ENCODE data around the gene CREB3.

Gene CREB3

DNA sequence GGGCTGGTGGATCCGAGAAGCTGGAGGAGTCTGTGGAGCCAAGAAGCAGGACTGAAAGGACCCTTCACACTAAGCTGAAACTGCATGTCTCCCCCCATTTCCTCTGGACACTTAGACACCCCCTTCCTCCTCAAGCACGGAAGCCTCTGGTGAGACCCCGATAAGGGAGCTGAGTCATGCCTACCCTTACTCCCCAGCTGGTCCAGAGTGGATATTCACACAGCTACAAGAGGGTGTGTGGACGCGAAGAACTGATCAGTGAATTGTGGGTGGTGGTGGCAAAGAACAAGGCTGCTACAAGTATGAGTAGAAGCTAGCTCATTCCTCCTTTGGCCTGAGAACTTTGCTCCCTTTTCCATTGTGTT lies 4.8 kb upstream of the CREB3 start:
- no peak for DNase-seq

DNA sequence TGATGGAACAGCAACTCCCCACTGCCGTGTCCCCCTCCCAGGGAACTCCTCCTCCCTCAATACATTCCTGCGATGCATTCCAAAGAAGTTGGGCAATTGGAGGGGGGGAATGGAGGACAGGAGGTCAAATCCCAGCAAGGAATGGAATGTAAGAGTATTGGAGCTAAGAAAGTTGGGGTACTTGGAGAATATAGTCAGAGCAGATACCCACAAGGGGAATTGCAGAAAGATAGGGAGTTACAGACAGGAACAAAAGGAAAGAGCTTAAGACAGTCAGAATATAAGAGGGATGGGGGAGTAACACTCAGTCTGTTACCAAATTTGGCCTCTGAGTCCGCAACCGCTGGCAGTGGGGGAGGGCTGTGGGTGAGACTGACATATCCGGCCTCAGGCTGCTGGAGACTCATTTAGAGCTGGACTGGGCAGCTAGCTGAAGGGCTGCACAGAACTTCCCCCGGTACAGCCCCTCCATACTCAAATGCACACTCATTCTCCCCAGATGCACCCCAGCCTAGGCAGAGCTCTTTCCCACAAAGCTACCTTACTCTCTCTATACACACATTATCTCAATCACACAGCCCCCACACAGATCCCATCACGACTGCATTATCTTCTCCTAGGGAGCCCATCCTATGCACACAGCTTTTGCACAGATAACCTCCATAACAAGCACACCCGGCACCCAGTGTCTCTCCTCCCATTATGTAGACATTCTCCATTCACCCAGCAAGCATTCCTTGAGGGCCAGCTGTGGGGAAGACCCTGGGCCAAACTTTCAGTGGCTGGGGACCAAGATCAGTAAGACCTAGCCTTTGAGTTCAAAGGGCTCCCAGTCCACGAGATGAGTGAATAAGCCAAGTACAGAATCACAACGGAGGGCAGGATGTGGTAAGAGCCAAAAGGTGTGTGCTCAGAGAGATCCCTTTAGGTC lies 4.2 kb upstream of the CREB3 start:
- DNase-seq: peak; percentile 42

DNA sequence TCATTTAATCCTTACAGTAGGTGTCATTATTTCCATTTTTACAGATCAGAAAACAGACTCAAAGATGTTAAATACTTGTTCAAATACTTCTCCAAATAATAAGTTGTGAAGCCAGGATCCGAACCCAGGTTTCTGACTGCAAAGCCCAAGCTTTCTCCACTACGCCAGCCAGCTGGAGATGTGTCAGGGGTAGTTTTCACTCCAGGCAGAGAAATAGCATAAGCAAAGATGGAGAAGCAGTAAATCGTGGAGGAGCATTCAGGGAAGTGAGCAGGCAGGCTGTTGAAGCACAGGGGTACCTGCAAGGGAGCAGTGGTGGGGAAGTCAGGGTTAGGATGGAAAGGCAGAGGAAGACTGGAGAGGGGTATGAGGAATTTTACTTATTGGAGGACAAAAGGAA lies 3.4 kb upstream of the CREB3 start:
- DNase-seq: no peak

DNA sequence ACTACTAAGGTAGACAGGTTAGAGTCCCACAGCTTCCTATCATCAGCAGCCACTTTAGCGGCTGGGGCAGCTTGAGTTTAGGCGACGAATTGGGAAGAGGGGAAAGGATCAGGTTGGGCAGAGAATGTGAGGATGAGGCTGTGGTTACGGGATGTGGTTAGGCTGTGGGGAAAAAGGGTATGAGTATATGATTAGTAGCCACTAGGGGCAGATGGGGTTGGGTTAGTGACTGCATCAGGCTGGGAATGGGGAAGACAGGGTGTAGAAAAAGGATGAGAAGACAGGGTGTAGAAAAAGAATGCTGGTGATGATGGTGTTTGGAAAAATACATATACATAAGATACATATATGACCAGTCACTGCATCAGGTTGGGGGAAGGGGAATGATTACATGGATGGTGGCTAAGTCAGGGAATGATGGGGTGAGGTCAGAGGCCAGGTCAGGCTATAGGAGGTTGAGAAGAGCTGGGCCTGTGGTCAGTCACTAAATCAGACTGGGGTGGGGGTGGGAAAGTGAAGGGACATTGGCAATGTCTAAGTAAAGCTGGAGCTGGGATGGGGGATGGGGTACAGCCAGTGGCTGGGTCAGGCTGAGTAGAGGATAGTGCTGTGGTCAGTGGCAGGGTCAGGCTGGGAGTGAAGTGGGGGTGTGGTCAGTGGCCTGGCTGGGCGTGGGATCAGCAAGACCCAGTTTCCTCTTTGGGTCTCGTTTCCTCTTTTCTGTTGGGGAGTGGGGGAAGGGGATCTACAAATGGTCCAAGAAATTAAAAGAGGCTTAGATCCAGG lies 2.6 kb upstream of the CREB3 start:
- peak; percentile 13 for DNase-seq

DNA sequence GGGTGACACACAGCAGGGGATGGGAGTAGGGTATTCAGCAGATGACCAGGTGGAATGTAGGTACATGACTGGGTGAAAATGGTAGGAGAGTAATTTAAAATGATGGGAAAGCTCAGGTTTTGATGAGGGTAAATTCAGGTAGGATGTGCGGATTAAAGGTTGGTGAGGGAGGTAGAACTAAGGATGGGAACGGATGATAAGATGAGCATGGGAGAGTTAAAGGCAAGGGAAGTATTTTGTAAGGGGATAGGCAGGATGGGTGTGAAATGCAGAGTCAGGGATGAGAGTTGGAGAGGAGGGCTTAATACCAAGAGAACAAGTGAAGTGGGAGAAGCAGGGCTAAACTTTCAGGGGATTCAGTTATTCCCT lies 2.0 kb upstream of the CREB3 start:
- no peak for DNase-seq

DNA sequence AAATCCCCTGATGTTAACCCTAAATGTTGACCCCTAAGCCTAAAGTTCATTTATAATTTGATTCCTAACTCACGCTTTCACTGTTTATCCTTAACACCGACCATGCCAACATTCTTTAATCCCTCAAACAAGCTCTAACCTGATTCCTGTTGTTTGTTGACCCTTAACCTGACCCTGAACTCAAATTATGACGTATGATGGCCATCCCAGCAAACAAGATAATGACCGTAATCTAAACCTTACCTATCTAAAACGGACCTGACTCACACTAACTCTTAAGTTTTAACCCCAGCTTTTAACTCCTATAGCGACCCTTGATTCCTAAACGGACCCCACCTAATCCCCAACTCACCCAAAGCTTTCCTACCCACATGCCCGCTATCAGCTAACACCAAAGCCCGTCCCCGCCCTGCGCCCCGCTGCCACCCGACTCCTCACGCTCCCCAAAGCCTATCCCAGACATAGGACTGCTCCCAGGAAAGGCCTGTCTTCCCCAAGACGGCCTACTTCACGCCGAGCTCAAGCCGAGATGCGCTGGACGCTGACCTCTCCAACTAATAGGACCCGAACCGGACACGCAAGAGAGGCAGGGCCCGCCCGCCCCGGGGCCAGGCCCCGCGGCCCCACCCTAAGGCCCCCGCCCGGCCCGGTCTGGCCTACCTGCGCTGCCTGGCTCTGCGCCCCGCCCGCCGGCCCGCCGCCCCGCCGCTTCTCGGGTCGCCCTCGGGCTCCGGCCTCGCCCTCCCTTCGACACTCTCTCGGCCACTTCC lies 866 bp upstream of the CREB3 start:
- DNase-seq: no peak

DNA sequence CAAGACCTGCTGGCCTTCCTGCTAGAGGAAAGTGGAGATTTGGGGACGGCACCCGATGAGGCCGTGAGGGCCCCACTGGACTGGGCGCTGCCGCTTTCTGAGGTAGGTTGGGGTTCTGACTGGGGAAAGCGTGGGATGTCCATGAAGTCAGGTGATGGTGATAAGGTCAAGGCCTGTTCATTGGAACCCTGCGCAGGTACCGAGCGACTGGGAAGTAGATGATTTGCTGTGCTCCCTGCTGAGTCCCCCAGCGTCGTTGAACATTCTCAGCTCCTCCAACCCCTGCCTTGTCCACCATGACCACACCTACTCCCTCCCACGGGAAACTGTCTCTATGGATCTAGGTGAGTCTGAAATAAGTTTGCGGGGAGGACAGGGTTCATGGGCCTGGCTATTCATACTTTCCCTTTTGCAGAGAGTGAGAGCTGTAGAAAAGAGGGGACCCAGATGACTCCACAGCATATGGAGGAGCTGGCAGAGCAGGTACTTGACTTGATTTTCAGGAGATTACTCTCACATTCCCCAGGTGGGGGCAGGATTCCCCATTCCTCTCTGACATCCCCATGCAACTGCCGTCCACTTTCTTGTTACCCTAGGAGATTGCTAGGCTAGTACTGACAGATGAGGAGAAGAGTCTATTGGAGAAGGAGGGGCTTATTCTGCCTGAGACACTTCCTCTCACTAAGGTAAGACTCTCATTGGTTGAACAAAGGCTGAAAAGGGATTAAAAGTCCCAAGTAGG lies 505 bp downstream of the CREB3 start:
- peak; percentile 39 for DNase-seq

DNA sequence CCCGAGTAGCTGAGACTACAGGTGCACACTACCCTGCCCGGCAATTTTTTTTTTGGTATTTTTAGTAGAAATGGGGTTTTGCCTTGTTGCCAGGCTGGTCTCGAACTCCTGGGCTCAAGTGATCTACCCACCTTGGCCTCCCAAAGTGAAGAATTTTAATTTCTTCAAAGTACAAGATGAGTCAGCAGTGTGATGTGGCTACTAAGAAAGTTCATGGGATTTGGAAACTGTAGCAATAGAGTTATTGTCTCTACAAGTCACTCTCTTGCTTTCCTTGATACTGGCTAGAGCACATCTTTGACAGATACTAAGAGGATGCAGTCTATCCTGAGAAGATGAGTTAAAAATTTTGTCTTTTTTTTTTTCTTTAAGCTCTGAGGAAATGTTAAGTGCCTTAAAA lies 1.6 kb downstream of the CREB3 start:
- DNase-seq: no peak

DNA sequence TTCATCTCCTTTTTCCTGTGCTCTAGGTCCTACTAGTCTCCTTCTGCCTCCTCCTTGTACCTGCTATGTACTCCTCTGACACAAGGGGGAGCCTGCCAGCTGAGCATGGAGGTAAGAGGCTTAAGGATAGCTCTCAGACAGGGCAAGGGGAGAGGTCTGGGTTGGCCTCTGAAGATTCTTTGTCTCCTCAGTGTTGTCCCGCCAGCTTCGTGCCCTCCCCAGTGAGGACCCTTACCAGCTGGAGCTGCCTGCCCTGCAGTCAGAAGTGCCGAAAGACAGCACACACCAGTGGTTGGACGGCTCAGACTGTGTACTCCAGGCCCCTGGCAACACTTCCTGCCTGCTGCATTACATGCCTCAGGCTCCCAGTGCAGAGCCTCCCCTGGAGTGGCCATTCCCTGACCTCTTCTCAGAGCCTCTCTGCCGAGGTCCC lies 3.8 kb downstream of the CREB3 start:
- DNase-seq: peak; percentile 64

DNA sequence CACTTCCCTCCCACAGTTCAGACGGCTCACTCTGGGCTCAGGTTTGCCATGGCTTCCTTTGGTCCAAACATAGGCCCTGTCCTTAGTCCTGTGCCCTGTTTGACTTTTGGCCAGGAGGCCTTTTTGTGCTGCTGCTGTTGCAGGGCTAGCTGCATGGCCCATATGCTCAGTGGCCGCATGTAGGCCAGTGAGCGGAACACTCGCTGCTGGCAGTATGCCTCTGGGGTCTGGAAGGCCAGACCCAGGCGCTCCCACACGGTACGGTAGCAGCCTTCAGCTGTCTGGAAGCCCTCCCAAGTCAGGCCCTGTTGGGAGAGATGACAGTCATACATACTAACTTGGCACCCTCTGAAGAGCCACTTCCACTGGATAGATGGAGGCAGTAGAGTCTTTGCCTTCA lies 4.7 kb downstream of the CREB3 start:
- DNase-seq: no peak

DNA sequence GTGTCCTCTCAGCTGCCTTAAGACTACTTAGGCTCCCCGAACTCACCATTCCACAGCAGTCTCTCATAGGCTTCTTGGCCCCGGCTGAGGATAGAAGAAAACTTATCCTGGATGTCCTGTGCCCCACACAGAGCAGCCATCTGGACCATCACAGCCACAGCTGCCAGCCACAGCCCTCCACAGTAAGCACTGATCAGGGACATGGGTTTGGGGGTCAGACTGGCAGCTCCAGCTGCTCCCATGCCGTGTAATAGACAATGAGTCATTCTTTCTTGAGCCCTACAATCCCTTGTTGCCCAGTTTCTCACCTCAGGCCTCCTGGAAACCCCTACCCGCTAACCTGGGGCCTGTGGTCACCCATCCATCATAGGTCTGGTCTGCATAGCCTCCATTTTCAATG lies 5.7 kb downstream of the CREB3 start:
- no peak for DNase-seq

DNA sequence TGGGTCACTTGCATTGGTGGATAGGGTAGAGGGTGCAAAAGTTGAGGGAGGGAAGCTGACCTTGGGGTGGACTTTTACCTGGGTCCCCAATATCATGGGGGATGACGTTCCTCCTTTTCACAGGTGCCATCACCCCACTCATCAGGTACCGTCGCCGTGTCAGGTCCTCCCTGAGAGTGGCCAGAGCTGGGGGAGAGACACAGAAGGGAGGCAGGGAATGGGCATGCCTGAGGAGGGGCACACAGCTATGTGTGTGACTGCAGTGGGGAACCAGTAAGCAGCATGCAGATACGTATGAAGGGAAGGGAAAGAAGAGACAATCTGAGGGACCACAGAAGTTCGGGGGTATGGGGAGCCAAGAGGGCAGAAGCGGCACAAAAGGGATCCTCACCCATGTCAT lies 6.5 kb downstream of the CREB3 start:
- no peak for DNase-seq

DNA sequence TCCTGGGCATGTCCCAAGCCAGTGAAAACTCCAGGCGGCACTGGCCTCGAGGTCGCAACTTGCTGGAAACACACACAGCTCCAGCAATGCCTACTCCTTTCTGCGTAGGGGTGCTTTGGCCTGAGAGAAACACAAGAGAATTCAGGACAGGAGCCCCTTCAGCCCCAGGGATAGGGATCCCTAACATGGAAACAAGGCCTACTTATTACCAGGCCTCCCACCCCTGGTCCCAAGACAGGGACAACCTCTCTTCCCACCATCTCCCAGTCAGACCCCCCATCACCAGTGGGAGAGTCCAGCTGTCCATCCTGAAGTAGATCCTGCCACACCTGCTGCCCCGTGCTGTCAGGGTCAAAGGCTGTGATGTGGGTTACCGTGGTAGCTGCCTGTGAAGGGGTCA lies 7.8 kb downstream of the CREB3 start:
- no peak for DNase-seq

DNA sequence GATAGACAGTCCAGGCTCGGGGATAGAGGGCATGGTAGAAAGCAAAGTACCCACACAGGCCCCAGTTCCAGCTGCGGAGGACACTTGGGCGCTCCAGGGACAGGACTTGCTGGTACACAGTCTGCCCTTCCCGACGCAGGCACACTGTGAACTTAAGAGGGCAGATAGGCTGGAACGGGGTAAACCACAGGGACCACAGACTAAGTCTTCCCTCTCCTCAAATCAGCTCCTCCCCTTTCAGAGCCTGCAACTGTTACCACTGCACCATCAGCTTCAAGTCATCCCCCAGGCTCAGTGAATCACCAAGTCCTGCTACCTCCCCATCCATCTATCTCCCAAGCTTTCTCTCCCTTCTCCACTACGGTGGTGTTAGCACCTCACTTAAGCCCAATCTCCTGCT lies 9.3 kb downstream of the CREB3 start:
- DNase-seq: no peak

DNA sequence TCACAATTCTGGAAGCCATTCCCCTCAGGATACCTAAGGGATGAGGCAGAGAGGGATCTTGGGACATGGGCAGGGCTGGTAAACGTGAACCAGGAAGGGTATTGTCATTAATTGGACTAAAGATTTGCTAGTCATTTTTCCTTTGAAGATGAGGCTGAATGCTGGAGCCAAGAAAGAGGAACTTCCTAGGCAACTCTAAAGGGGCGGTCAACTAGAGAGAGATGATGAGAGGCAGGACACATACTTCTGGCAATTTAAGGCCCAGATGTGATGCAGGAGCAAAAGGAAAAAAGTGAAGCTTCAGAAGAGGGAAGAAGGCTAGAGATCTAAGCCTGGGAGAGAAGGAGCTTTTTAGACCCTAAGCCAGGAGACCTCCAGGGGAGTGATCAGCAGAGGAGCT lies 11.0 kb downstream of the CREB3 start:
- DNase-seq: no peak

DNA sequence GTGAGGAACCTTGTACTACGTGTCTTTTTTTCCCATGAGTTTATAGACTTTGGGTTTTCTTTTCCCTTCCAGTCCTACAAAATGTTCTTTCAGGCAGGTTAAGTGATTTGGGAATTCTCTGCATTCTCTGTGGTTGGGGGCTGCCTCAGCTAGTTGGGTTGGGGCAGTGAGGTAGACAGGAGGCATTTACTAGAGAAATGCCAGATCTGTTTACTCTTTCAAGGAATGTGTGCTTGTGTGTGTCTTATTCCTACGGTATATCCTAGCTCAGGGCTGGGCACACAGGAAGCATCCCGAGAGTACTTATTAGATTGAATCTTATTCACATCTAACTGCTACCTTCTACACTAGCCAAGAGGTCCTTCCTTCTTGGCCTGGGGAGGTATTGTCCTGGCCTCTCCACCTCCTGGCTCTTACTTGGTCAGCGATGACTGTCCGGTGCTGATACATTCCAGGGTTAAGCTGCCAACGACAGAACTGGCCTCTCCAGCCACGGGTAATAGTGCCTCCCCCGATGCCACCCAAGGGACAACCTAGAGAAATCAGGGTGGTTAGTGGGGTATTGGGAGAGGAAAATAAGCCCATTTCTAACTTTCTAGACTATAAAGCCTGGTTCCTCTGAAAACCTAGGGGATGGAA lies 11.5 kb downstream of the CREB3 start:
- no peak for DNase-seq

DNA sequence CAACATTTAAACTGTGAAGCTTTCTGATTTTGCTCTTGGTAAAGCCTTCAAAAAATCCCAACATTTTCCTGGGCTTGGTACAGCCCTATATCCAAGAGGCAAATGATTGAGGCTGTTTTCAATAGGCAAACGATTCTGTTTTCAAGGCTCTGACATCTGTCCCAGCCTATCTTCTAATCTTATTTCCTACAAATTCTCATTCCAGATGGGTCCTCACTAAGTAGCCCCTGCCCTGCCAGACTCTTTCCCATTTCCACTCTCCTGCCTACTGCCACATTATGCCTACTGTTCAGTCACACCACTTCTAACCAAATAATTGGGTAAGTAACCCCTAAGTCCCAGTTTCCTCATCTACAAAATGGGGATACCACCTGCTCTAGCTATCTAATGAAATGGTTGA lies 13.1 kb downstream of the CREB3 start:
- no peak for DNase-seq

DNA sequence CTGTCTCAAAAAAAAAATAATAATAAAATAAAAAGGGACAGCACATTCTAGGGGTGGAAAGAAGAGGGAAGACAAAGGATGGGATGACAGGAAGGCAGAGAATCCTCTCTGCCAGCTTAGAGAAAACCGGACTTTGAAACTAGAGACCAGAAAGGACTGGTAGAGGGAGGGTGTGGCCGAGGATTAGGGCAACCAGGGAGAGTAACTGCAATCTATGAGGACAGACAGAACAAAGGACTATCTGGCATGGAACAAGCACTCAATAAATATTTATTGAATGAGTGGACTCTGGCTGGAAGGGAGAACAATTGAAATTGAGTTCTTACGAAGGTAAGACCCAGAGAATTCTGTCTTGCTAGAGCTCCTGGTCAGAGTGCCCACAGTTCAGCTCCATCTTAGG lies 14.1 kb downstream of the CREB3 start:
- DNase-seq: no peak

DNA sequence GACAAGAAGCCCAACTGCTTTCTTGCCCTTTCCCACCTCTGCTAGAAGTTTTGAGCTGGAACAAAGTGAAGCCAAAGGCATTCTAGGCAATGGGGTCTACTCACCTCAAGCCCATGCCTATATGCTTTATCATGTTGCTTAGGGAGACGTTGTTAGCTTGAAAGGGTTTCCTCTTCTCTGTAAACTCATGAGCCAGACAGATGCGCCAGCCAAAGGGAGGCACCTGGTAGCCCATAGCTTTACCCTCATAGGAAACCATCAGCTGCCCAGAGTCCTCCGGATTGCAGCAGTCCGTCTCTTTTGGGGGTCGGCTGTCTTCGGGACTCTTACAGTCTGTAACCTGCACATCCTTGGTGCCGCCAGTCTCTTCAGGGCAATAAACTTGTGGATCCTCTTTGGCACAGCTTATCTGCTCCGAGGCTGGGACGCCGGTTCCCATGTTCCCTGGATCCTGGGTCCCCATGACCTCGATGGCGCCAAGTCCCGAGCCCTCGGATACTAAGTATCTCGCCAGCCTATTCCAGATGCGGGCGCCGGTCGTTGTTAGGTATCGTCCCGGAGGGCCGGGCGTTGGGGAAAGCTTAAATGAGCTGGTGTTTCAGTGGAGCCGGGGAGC lies 15.9 kb downstream of the CREB3 start:
- DNase-seq: peak; percentile 16

DNA sequence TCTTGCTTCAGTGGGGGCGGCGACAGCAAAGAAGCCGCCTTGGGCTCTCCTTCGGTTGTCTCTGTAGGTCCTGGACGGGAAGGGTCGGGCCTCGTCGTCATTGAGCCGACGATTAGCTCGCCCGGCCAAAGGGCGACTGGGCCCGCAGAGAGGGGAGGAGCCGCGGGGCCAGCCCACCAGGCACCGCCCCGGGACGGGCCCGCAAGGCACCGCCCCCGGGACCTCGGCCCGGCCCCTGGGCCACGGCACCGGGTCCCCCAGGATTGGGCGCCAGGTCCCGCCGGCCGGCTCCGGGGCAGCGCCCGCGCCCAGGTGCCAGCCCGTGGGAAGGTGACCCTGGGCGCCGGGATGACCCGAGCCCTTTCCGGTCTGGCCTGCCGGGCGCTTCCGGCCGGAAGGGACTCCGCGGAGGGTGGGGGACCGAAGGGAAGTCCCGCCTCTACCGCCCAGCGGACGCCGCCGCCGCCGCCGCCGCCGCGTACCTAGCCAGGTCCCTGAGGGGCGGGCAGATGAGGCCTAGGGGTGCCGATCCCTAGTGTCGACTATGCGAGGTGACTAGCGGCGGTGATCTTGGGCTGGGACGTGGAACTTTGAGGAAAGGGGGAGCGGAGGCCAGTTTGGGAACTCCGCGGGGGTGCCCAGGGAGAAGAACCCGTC lies 16.5 kb downstream of the CREB3 start, which contains the start of the genes GBA2 and RGP1:
Gene GBA2 (minus strand): TSS at position 371 of the 657 bp plus-strand sequence. CDS start 524 bp downstream, outside the sequence.
Gene RGP1 (plus strand): TSS at position 430 of the 657 bp plus-strand sequence. CDS start 469 bp downstream, outside the sequence.
- peak; percentile 63 for DNase-seq

All from stimulated activated CD4-positive, alpha-beta T cell treated with anti-CD3 and anti-CD28 coated beads, Interleukin-1b, Interleukin-23, amount 100 ng/mL, for 48 hours (primary cell).